ENCODE data around the gene CPA4.
"Not testable (repeated sequence)": the region's sequence is repeated elsewhere in the genome, so short reads cannot be mapped to it uniquely, and the experiment has no call there.

Gene CPA4

GRCh38 chr7:130319541-130319940, 26.6 kb downstream of the CPA4 start:
- no peak overlapping the region for H3K27ac ChIP-seq
- no peak for TF ChIP-seq CTCF (IDR thresholded peaks at IDR 0.05)
- TF ChIP-seq ZFX (IDR thresholded peaks at IDR 0.05; ENCODE audit: borderline replicate concordance), result no peak

- not testable (repeated sequence) for H3K27ac ChIP-seq
Measured at GRCh38 chr7:130321542-130322229, 28.7 kb downstream of the CPA4 start.

GRCh38 chr7:130322615-130323014, 29.7 kb downstream of the CPA4 start:
- H3K27ac ChIP-seq, result no peak overlapping the region
- no peak for TF ChIP-seq CTCF (IDR thresholded peaks at IDR 0.05)
- no peak for TF ChIP-seq ZFX (IDR thresholded peaks at IDR 0.05; ENCODE audit: borderline replicate concordance)

- H3K27ac ChIP-seq, result no peak overlapping the region
- TF ChIP-seq CTCF (IDR thresholded peaks at IDR 0.05), result no peak
- no peak for TF ChIP-seq ZFX (IDR thresholded peaks at IDR 0.05; ENCODE audit: borderline replicate concordance)
Measured at GRCh38 chr7:130324306-130324943, 31.5 kb downstream of the CPA4 start.

- H3K27ac ChIP-seq, result no peak overlapping the region
- TF ChIP-seq ZFX (IDR thresholded peaks at IDR 0.05; ENCODE audit: borderline replicate concordance) (no peak), CTCF (IDR thresholded peaks at IDR 0.05) (no peak)
Measured at GRCh38 chr7:130329681-130330080, 36.7 kb downstream of the CPA4 start.

GRCh38 chr7:130332259-130333053, 39.5 kb downstream of the CPA4 start:
- no peak overlapping the region for H3K27ac ChIP-seq
- TF ChIP-seq ZFX (IDR thresholded peaks at IDR 0.05; ENCODE audit: borderline replicate concordance) (no peak), CTCF (IDR thresholded peaks at IDR 0.05) (no peak)

- TF ChIP-seq ZFX (IDR thresholded peaks at IDR 0.05; ENCODE audit: borderline replicate concordance), result no peak
Measured at GRCh38 chr7:130333832-130334231, 40.9 kb downstream of the CPA4 start.

GRCh38 chr7:130334274-130334673, 41.3 kb downstream of the CPA4 start:
- no peak overlapping the region for H3K27ac ChIP-seq
- TF ChIP-seq CTCF (IDR thresholded peaks at IDR 0.05) (no peak), ZFX (IDR thresholded peaks at IDR 0.05; ENCODE audit: borderline replicate concordance) (no peak)

More at GRCh38 chr7:130333832-130334231, 40.9 kb downstream of the CPA4 start:
- no peak overlapping the region for H3K27ac ChIP-seq

Measured in 22Rv1 (cell line).